GM12892 (cell line): Measurements from ENCODE around the gene ACR.
"Not testable (repeated sequence)": the region's sequence is repeated elsewhere in the genome, so short reads cannot be mapped to it uniquely, and the experiment has no call there.

Experiments used
- POLR2A ChIP-seq: IDR thresholded peaks from 2 replicates; pipeline ENCODE4 v1.6.1; 2011; ENCODE audit warnings: low read depth, low read length, control low read depth
- POLR2AphosphoS5 ChIP-seq: IDR thresholded peaks from 2 replicates; pipeline ENCODE4 v1.6.1; 2011; ENCODE audit warnings: low read depth, low read length, control low read depth
- TAF1 ChIP-seq: IDR thresholded peaks from 2 replicates; pipeline ENCODE4 v1.6.1; 2011; ENCODE audit warnings: low read depth, mild to moderate bottlenecking, control low read depth, low read length, borderline replicate concordance

DNA sequence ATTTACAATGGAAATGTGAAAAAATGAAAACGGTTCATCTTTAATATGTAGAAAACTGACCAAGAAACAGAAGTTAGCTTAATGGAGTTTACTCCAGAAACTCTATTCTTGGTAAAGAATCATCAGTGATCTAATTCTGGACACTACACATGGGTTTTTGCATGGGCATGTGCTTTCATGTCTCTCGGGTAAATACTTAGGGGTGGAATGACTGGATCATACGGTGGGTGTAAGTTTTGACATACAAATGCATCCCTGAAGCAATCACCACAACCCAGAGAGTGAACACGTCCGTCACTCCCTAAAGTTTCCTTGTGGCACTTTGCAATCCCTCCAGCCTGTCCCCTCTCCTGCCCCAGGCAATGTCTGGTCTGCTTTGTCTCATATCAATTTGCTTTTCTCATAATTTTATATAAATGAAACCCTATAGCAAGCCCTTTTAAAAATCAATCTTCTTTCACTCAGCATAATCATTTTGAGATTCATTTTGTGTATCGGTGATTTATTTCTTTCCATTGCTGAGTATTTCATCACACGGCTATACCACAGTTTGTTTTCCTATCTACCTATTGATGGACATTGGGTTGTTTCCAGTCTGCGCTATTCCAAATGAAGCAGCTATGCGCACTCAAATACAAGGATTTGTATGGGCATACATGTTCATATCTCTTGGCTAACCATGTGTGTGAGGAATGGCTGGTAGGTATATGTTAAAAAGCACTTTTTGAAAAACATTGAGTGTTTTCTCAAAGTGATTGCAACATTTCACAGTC lies 11.5 kb downstream of the ACR start:
- not testable (repeated sequence) for TF ChIP-seq POLR2A, POLR2AphosphoS5, TAF1
